Astrocyte of the spinal cord (primary cell): ENCODE results near the gene TP53I11.

Source experiments
- DNase-seq: peaks from one replicate; pipeline ENCODE4 v3.0.0; 2011; ENCODE audit warnings: low read depth, low spot score
- H3K4me3 ChIP-seq: 2 replicates; pipeline ENCODE4 v1.5.1; 2011; ENCODE audit warnings: low read depth, mild to moderate bottlenecking, low read length, moderate library complexity
- CTCF ChIP-seq: IDR thresholded peaks from 2 replicates; pipeline ENCODE4 v1.5.1; 2012; ENCODE audit warnings: low read depth, mild to moderate bottlenecking, low read length, inconsistent platforms
- in situ Hi-C: cut with HindIII; loops from 2 replicates; pipeline ENCODE4 v1.10.0; 2017; ENCODE audit warnings: low sequenced_read_pairs

The TP53I11 gene

GRCh38 chr11:44912270-44912987, 38.3 kb downstream of the TP53I11 start:
- in situ Hi-C loops = no loop called here
- no peak for TF ChIP-seq CTCF

GRCh38 chr11:44911029-44911814, 39.5 kb downstream of the TP53I11 start:
- in situ Hi-C loops = no loop called here
- TF ChIP-seq CTCF = peak; percentile 76
- H3K4me3 ChIP-seq = no peak overlapping the region
- DNase-seq = peak; percentile 80

More at GRCh38 chr11:44912270-44912987, 38.3 kb downstream of the TP53I11 start:
- no peak for DNase-seq
- no peak overlapping the region for H3K4me3 ChIP-seq

GRCh38 chr11:44910591-44910990, 40.1 kb downstream of the TP53I11 start:
- DNase-seq = no peak
- no peak overlapping the region for H3K4me3 ChIP-seq
- in situ Hi-C loops = no loop called here
- TF ChIP-seq CTCF = no peak

- in situ Hi-C loops = no loop called here
Measured at GRCh38 chr11:44909557-44909956, 41.1 kb downstream of the TP53I11 start.

GRCh38 chr11:44906649-44907048, 44.0 kb downstream of the TP53I11 start:
- H3K4me3 ChIP-seq = no peak overlapping the region
- no peak for DNase-seq
- no peak for TF ChIP-seq CTCF
- in situ Hi-C loops = no loop called here

More at GRCh38 chr11:44909557-44909956, 41.1 kb downstream of the TP53I11 start:
- H3K4me3 ChIP-seq = no peak overlapping the region
- no peak for TF ChIP-seq CTCF
- no peak for DNase-seq

- no peak for DNase-seq
- in situ Hi-C loops = no loop called here
- no peak for TF ChIP-seq CTCF
Measured at GRCh38 chr11:44905131-44905866, 45.4 kb downstream of the TP53I11 start.

More at GRCh38 chr11:44905131-44905866, 45.4 kb downstream of the TP53I11 start:
- no peak overlapping the region for H3K4me3 ChIP-seq
